Lower leg skin (tissue), 3 donors: Measurements from ENCODE around the gene CBLN3.

Source experiments
- POLR2A ChIP-seq, 2 donors: fragments of 450-650 bp; IDR thresholded peaks; one replicate each; pipeline ENCODE4 v1.6.1; 2016 to 2017; ENCODE audit warnings: antibody characterized with exemption in 2 of 2, mild to moderate bottlenecking in 1 of 2, moderate library complexity in 1 of 2
- TF ChIP-seq, protein P1 (sequence below), 3 donors: fragments of 450-650 bp; IDR thresholded peaks; one replicate each; pipeline ENCODE4 v1.5.1; 2016; ENCODE audit warnings: antibody characterized with exemption in 3 of 3, mild to moderate bottlenecking in 3 of 3, moderate library complexity in 2 of 3

- TF ChIP-seq, protein P1, sequence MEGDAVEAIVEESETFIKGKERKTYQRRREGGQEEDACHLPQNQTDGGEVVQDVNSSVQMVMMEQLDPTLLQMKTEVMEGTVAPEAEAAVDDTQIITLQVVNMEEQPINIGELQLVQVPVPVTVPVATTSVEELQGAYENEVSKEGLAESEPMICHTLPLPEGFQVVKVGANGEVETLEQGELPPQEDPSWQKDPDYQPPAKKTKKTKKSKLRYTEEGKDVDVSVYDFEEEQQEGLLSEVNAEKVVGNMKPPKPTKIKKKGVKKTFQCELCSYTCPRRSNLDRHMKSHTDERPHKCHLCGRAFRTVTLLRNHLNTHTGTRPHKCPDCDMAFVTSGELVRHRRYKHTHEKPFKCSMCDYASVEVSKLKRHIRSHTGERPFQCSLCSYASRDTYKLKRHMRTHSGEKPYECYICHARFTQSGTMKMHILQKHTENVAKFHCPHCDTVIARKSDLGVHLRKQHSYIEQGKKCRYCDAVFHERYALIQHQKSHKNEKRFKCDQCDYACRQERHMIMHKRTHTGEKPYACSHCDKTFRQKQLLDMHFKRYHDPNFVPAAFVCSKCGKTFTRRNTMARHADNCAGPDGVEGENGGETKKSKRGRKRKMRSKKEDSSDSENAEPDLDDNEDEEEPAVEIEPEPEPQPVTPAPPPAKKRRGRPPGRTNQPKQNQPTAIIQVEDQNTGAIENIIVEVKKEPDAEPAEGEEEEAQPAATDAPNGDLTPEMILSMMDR (IDR thresholded peaks at IDR 0.05), result no peak
- no peak for TF ChIP-seq POLR2A (IDR thresholded peaks at IDR 0.05)
These were observed 48.0 kb downstream of the CBLN3 start for GRCh38 chr14:24381363-24382063.
